Hematopoietic multipotent progenitor cell treated with erythropoietin and hydrocortisone succinate and interleukin-3 and kit ligand, for 4 days (in vitro differentiated cells): ENCODE measurements around the gene CPM.
A peak's percentile ranks its signal among the peaks of the same experiment; 100 is the strongest.
"Not testable (repeated sequence)": the region's sequence is repeated elsewhere in the genome, so short reads cannot be mapped to it uniquely, and the experiment has no call there.

Source experiments
- DNase-seq: peaks from one replicate; pipeline ENCODE4 v3.0.0-alpha.2; 2015

The CPM gene

DNA sequence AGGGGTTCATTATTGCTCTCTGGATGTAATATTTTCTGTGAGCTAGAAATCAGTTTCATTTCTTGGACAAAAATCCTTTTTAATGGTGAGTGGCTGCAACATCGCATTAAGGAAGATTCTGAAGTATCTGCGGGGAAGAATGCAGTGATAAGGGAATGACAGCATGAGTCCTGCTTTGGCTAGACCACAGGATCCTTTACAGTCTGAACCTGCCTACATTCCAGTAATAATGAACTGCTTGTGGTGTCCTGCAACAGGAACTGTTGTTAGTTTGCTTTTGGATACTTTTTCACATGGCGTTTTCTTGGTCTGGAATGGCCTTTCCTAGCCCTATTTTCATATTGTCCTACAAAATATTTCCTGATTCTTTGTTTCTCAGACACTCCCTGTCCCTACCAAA, 109.3 kb downstream of the CPM start:
- no peak for DNase-seq

- DNase-seq = no peak
Observed at GRCh38 chr12:68821357-68822188, 111.4 kb downstream of the CPM start.

DNA sequence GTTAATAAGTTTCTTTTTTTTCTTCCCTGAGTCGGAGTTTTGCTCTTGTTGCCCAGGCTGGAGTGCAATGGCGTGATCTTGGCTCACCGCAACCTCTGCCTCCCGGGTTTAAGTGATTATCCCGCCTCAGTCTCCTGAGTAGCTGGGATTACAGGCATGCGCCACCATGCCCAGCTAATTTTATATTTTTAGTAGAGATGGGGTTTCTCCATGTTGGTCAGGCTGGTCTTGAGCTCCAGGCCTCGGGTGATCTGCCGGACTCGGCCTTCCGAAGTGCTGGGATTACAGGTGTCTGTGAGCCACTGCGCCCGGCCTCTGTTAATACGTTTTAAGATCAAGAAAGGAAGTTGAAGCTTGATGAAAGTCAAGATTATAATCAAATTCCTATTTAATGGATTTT, 113.5 kb downstream of the CPM start:
- DNase-seq = not testable (repeated sequence)

DNA sequence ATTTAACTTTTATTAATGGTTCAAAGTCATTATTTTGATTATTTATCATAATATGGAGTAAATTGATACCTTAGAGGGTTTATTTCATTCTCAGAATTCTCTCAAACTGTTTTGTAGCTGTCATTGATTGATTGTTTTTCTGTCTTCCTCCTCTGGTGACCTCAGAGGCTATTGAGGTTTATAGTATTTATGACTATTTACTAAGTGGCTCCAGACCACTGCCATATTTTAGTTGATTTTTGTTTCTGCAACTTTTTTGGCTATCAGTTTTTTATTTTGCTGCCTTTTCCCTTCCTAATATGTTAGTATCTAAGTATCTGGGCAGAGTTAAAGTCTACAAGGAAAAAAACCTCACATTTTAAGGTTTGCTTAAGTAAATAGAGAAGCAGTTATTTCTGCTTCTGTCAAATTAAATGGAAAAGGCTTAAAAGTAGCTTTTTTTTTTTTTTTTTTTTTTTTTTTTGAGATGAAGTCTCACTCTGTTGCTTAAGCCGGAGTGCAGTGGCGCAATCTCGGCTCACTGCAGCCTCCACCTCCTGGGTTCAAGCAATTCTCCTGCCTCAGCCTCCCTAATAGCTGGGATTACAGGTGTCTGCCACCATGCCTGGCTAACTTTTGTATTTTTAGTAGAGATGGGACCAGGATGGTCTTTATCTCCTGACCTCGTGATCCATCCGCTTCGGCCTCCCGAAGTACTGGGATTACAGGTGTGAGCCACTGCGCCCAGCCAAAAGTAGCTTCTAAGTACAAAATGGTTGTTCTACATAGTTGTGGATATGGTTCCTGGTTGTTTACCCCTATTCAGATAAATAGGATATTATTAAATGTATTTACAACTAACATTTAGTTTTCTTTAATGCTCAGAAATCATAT, 116.8 kb downstream of the CPM start:
- no peak for DNase-seq

DNA sequence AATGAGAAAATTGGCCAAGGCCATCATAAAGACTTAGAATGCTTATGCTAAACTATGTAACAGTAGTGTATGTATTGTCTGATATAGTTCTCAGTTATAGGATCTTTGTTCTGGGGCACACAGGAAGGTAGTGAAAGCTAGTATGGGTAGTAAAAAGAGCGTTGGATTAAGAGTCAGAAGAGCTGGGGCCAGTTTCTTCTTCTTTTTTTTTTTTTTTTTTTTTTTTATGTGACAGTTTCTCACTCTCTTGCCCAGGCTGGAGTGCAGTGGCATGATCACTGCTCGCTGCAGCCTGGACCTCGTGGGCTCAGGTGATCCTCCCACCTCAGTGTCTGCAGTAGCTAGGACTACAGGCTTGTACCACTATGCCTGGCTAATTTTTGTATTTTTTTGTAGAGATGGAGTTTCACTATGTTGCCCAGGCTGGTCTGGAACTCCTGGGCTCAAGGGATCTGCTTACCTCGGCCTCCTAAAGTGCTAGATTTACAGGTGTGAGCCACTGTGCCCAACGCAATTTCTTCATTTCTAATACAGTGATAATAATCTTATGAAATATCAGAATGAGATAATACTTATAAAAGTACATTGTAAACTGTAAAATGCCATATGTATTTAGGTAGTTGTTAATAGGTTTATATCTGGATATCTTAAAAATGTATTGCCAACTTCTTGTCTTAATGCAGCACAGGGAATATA, 117.6 kb downstream of the CPM start:
- no peak for DNase-seq

GRCh38 chr12:68814490-68815231, 118.3 kb downstream of the CPM start:
- DNase-seq = no peak

GRCh38 chr12:68813242-68813593, 119.8 kb downstream of the CPM start:
- no peak for DNase-seq

DNA sequence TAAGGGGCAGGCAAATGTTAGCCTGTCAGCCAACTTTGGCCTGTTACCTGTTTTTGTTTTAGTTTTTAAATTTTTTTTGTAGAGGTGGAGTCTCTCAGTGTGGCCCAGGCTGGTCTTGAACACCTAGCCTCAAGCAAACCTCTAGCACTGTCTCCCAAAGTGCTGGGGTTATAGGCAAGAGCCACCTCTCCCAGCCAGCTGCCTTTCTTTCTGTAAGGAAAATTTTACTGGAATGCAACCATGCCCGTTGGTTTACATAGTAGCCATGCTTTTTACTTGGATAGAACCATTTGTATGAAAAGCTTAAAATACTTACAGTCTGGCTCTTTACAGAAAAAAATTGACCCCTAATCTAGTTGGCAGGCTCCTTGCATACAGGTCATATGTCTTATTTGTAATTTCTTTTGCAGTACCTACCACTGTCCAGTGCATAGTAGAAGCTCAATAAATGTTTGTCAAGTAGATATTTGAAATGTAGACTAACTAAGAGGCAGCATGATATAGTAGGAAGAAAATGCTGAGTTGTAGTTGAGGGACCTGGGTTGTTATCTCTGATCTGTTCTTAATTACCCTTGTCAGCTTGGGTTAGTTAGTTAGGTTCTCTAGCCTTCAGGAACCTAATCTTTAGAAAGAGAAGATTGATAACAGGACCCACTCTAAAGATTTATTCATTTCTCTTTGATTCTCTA, 120.3 kb downstream of the CPM start:
- peak; percentile 24 for DNase-seq

DNA sequence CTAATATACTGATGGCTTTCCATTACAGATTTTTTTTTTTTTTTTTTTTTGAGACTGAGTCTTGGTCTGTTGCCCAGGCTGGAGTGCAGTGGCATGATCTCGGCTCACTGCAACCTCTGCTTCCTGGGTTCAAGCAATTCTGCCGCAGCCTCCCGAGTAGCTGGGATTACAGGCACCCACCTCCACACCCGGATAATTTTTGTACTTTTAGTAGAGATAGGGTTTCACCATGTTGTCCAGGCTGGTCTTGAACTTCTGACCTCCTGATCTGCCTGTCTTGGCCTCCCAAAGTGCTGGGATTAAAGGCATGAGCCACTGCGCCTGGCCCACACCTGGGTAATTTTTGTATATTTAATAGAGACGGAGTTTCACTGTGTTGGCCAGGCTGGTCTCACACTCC, 121.4 kb downstream of the CPM start:
- DNase-seq = not testable (repeated sequence)

DNA sequence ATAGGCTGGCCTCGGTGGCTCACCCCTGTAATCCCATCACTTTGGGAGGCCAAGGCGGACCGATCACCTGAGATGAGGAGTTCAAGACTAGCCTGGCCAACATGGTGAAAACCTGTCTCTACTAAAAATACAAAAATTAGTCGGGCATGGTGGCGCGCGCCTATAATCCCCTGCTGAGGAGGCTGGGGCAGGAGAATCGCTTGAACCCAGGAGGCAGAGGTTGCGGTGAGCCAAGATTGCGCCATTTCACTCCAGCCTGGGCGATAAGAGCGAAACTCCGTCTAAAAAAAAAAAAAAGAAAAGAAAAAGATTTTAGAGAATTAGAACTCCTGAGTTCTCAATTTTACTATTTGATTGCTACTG, 123.0 kb downstream of the CPM start:
- not testable (repeated sequence) for DNase-seq

- DNase-seq = no peak
Observed at GRCh38 chr12:68809190-68810026, 123.6 kb downstream of the CPM start.

GRCh38 chr12:68808388-68809189, 124.4 kb downstream of the CPM start:
- DNase-seq = peak; percentile 88

DNA sequence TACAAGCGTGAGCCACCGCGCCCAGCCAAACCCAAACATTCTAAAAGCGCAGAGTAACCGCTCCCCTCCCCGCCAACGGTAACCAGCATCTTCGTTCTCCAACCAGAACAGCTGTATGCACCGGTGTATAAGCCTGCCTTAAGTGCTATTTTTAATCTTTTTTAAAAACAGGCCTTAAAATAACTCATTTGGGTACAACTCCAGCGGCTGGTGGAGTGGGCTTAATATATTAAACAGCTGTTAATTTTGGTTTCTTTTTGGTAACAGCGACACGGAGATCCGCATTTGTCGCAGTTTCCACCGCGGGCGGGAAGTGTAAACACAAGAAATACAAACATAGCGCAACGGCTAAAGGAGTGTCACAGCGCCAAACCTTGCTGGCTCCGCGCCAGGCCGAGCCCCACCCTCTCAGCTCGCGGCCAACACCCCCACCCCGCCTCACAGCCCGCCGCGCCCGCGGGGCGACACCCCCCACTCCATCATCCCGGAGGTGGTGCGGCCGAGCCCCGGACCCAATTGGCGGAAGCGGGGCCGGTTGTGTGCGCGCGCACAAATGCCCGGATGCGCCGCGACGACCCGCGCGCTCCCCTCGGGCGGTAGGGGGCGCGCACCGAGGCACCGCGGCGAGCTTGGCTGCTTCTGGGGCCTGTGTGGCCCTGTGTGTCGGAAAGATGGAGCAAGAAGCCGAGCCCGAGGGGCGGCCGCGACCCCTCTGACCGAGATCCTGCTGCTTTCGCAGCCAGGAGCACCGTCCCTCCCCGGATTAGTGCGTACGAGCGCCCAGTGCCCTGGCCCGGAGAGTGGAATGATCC, 125.2 kb downstream of the CPM start, which contains the start of gene MDM2:
TSS of gene MDM2 (plus strand) at position 602 of the 812 bp plus-strand sequence. CDS start 301 bp downstream, outside the sequence.
- peak; percentile 97 for DNase-seq

DNA sequence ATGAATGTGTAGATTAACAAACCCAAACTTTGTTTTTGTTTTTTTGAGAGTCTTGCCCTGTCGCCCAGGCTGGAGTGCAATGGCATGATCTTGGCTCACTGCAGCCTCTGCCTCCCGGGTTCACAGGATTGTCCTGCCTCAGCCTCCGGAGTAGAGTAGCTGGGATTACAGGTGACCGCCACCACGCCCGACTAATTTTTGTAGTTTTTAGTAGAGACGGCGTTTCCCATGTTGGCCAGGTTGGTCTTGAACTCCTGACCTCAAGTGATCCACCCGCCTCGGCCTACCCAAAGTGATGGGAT, 125.7 kb downstream of the CPM start:
- DNase-seq = not testable (repeated sequence)

DNA sequence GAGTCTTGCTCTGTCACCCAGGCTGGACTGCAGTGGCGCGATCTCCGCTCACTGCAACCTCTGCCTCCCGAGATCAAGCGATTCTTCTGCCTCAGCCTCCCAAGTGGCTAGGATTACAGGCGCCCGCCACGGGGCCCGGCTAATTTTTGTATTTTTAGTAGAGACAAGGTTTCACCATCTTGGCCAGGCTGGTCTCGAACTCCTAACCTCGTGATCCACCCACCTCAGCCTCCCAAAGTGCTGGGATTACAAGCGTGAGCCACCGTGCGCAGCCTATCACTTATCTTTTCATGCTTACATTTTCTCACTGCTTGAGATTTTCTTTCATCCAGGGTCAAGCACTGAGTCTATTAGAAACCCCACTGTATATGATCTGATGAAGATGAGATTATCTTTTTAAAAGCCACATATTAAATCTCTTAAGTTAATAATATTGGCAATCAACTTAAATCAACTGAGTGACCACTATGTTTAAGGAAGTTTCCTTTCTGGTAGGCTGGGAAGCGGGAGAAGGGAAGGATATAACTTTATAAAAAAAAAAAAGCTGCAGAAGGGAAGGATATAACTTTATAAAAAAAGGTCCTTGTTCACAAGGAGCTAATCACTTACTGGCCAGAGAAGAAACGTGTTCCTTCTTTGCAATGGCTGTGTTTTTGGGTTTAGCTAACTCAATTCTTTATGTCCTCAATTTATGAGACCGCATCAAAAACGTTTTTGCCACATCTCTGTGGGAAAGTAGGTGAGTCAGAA, 126.3 kb downstream of the CPM start:
- no peak for DNase-seq

- DNase-seq = no peak
Observed at GRCh38 chr12:68805592-68806120, 127.3 kb downstream of the CPM start.

DNA sequence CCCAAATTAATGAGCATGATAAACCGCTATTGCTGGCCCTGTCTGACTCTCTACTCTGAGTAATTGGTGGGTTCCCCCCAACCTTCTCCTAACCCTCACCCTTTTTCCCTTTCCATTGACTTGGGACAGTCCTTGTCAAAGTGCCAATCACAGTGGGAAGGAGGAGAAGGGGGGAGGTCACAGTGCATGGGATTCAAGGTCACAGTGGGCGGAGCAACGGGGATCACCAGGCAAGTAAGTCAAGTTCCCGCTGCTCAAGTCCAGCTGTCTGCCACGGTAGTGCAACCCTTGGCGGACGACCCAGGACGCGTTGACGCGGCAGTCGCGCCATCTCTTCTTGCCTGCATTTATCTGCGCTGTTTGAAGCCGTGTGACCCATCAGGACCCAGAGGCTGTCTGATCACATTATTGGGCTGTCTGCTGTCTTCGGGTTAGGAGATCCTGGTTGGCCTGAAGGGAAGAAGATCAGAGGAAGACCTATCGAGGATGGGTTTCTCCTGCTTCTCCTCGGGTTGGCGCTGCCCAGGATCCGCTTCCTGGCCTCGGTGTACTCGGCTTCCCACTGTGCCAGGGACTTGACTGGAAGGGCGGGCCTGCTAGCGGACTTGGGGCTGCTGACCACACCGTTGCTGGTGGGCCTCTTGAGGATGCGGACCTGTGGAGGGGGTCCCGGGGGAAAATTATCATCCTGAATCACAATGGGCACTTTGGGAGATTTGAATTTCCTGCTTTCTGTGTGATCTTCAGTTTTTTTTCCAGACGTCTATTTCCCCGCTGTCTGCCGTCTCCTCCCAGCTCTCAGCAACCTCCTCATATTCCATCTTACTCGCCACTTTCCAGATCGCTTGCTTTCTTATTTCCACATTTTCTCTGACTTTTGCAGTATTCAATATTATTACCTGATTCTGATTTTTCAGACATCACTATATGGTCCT, 128.0 kb downstream of the CPM start:
- no peak for DNase-seq
